Right atrium auricular region (tissue), 2 donors: ENCODE measurements around the gene COL23A1. TPM values are rescaled to one million over a fixed set of nuclear protein-coding genes. Genes with fewer than 3 reads are reported as not detected.

Source experiments
- DNase-seq: peaks from one replicate; pipeline ENCODE4 v3.0.0-alpha.2; 2019; ENCODE audit warnings: low spot score
- H3K27ac ChIP-seq, 2 donors: fragments of 200-600 bp; sonication (generic); 1 replicate in 1 of 2; 2 replicates in 1 of 2; pipeline ENCODE4 v1.5.1; 2016 to 2019
- H3K27me3 ChIP-seq, 2 donors: fragments of 200-600 bp; sonication (generic); one replicate each; pipeline versions ENCODE4 v1.5.1 to v1.6.0; 2017 to 2019
- H3K36me3 ChIP-seq: fragments of 200-600 bp; sonication (generic); one replicate; pipeline ENCODE4 v1.5.1; 2016
- H3K4me1 ChIP-seq, 2 donors: fragments of 200-600 bp; sonication (generic); one replicate each; pipeline versions ENCODE4 v1.5.1 to v1.6.0; 2017 to 2019
- H3K4me3 ChIP-seq, 2 donors: fragments of 200-600 bp; sonication (generic); 1 replicate in 1 of 2; 2 replicates in 1 of 2; pipeline ENCODE4 v1.5.1; 2017 to 2019; ENCODE audit warnings: mild to moderate bottlenecking in 1 of 2, moderate library complexity in 1 of 2
- H3K9me3 ChIP-seq, 2 donors: fragments of 200-600 bp; sonication (generic); one replicate each; pipeline ENCODE4 v1.5.1; 2019
- CTCF ChIP-seq, 2 donors: fragments of 200-600 bp; sonication (generic); IDR thresholded peaks; one replicate each; pipeline ENCODE4 v1.5.1; 2019; ENCODE audit warnings: antibody characterized with exemption in 2 of 2
- total RNA-seq, 2 donors: library from RNA; depleted of rRNA; stranded (reverse); fragments of >200 nt; gene quantifications; one replicate each; pipeline ENCODE4 v1.1.0, GENCODE V29; 2016

The COL23A1 gene
- total RNA-seq, 2 donors from 2014 or later: 5.7 to 6.8 TPM

- H3K4me1 ChIP-seq: peaks cover 0 to 4% of the 10 kb centered on the region in 2 donors
- no peak overlapping the region for H3K27ac ChIP-seq
- H3K4me3 ChIP-seq: no peak overlapping the region
- H3K27me3 ChIP-seq: no peaks in the 10 kb centered on the region
- DNase-seq: no peak
- peaks cover 35% of the 10 kb centered on the region for H3K36me3 ChIP-seq
- TF ChIP-seq CTCF (IDR thresholded peaks at IDR 0.05): no peak
- no peaks in the 10 kb centered on the region for H3K9me3 ChIP-seq
Observed at GRCh38 chr5:178223196-178223773, 366.9 kb downstream of the COL23A1 start.

- H3K4me3 ChIP-seq: no peak overlapping the region
- no peak for DNase-seq
- TF ChIP-seq CTCF (IDR thresholded peaks at IDR 0.05): no peak
- H3K9me3 ChIP-seq: no peaks in the 10 kb centered on the region
- peaks cover 0 to 4% of the 10 kb centered on the region in 2 donors for H3K4me1 ChIP-seq
- H3K27me3 ChIP-seq: no peaks in the 10 kb centered on the region
- no peak overlapping the region for H3K27ac ChIP-seq
- peaks cover 27% of the 10 kb centered on the region for H3K36me3 ChIP-seq
Observed at GRCh38 chr5:178222292-178222691, 367.9 kb downstream of the COL23A1 start.

DNA sequence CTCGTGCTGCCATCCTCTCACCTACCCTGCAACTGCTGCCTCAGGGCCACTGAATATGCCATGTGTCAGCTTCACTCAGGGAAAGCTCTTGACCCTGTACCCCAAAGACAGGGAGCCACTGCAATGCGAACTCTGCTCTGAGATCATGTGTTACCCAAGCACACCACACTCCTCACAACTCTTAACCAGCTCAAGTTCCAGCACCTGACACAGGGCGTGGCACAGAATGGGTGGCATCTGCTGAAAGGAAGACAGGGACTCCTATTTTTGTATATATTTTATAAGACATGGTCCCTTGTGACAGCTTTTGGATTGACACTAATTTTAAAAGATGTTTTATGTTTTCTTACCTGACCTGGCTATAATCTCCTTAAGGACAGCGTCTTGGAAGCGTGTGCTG lies 368.3 kb downstream of the COL23A1 start:
- no peak for DNase-seq
- H3K27ac ChIP-seq: no peak overlapping the region
- no peak overlapping the region for H3K4me3 ChIP-seq
- H3K9me3 ChIP-seq: no peaks in the 10 kb centered on the region
- TF ChIP-seq CTCF (IDR thresholded peaks at IDR 0.05): no peak
- peaks cover 24% of the 10 kb centered on the region for H3K36me3 ChIP-seq
- H3K4me1 ChIP-seq: peaks cover 0 to 4% of the 10 kb centered on the region in 2 donors
- H3K27me3 ChIP-seq: no peaks in the 10 kb centered on the region

DNA sequence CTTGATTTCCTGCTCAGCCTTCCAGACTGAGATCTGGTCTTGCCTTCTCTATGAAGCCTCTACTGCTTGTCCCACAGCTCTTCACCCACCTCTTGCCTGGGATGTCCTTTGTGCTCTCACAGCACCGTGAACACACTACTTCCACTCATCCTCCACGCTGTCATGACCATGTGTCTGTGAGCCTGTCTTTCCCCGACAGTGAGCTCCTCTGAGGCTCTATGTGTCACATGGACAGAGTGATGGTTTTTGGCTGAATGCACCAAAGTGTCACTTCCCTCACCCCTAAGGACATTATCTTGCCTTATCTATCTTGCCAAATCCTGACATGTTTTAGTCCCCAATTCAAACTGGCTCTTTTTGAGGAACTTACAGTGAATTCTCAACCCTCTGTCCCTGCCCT lies 368.9 kb downstream of the COL23A1 start:
- Histone ChIP-seq H3K36me3 (peaks cover 29% of the 10 kb centered on the region), H3K27ac (no peak overlapping the region), H3K4me1 (peaks cover 0 to 4% of the 10 kb centered on the region in 2 donors), H3K9me3 (no peaks in the 10 kb centered on the region), H3K4me3 (no peak overlapping the region), H3K27me3 (no peaks in the 10 kb centered on the region)
- no peak for DNase-seq
- no peak for TF ChIP-seq CTCF (IDR thresholded peaks at IDR 0.05)

- Histone ChIP-seq H3K27ac (no peak overlapping the region), H3K27me3 (no peaks in the 10 kb centered on the region), H3K4me1 (peaks cover 0 to 2% of the 10 kb centered on the region in 2 donors), H3K9me3 (no peaks in the 10 kb centered on the region), H3K4me3 (no peak overlapping the region), H3K36me3 (peaks cover 48% of the 10 kb centered on the region)
- no peak for TF ChIP-seq CTCF (IDR thresholded peaks at IDR 0.05)
- no peak for DNase-seq
Observed at GRCh38 chr5:178218827-178219226, 371.4 kb downstream of the COL23A1 start.

DNA sequence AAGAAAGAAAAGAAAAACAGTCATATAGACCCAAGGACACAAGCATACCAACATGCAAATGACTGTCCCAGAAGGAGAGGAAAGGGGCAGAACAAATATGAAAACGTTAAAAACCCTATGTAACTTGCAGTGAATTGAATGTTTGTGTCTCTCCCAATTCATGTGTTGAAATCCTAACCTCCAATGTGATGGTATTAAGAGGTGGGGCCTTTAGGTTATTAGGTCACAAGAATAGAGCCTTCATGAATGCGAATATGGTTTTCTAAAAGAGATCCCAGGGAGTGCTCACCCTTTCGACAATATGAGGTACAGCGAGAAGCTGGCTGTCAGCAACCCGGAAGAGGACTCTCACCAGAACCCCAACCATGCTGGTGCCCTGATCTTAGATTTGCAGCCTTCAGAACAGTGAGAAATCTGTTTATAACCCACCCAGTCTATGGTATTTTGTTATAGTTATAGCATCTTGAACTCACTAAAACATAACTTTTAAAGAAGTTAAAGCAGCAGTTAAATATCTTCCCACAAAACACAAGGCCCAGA lies 371.9 kb downstream of the COL23A1 start:
- Histone ChIP-seq H3K27ac (no peak overlapping the region), H3K36me3 (peaks cover 53% of the 10 kb centered on the region)

More for the DNA sequence above, 371.9 kb downstream of the COL23A1 start:
- Histone ChIP-seq H3K9me3 (no peaks in the 10 kb centered on the region), H3K27me3 (no peaks in the 10 kb centered on the region), H3K4me1 (no peaks in the 10 kb centered on the region), H3K4me3 (no peak overlapping the region)
- DNase-seq: no peak
- TF ChIP-seq CTCF (IDR thresholded peaks at IDR 0.05): no peak
